Calu3 (cell line): ENCODE measurements around the gene SMARCA2. TPM values are rescaled to one million over a fixed set of nuclear protein-coding genes. Genes with fewer than 3 reads are reported as not detected.

Experiments
- BruUV-seq: library from RNA; stranded (reverse); fragments of 400-500 nt; replicated peaks from 2 replicates; lab custom pipeline; 2021; lab: Mats Ljungman, UMichigan
- CTCF ChIA-PET: fragments of 300-600 bp; sonication (Branson Sonifier 250); formaldehyde crosslinking; loops from one replicate; lab custom pipeline; 2022; ENCODE audit warnings: antibody characterized with exemption; lab: Charles Lee
- DNase-seq: peaks from one replicate; pipeline ENCODE4 v3.0.0; 2022
- H3K27ac Mint-ChIP-seq: one replicate; pipeline ENCODE4 v1.8.0; 2022; ENCODE audit warnings: mixed read lengths; ENCODE audit not compliant: unreplicated experiment
- H3K27me3 Mint-ChIP-seq: one replicate; pipeline ENCODE4 v1.8.0; 2022; ENCODE audit warnings: mixed read lengths; ENCODE audit not compliant: unreplicated experiment
- H3K36me3 Mint-ChIP-seq: one replicate; pipeline ENCODE4 v1.8.0; 2022; ENCODE audit warnings: mild to moderate bottlenecking, moderate library complexity, mixed read lengths; ENCODE audit not compliant: insufficient read depth, unreplicated experiment
- H3K4me1 Mint-ChIP-seq: one replicate; pipeline ENCODE4 v1.8.0; 2022; ENCODE audit warnings: mild to moderate bottlenecking, low read depth, mixed read lengths; ENCODE audit not compliant: unreplicated experiment
- H3K4me3 Mint-ChIP-seq: one replicate; pipeline ENCODE4 v1.8.0; 2022; ENCODE audit warnings: mild to moderate bottlenecking, low read depth, moderate library complexity, mixed read lengths; ENCODE audit not compliant: unreplicated experiment
- H3K9me3 Mint-ChIP-seq: one replicate; pipeline ENCODE4 v1.8.0; 2022; ENCODE audit warnings: low read depth, mixed read lengths; ENCODE audit not compliant: unreplicated experiment
- CTCF ChIP-seq: fragments of 200-600 bp; IDR thresholded peaks from one replicate; pipeline ENCODE4 v1.8.0; 2022; ENCODE audit warnings: antibody characterized with exemption; ENCODE audit not compliant: unreplicated experiment
- intact Hi-C: fragments of 100-400 bp; cut with micrococcal nuclease; formaldehyde crosslinking; loops from one replicate; pipeline ENCODE4 v1.10.0; 2022; ENCODE audit not compliant: unreplicated experiment
- total RNA-seq: library from RNA; stranded (reverse); gene quantifications from 2 replicates; pipeline ENCODE4 v1.2.3, GENCODE V29; 2022

SMARCA2 gene
- total RNA-seq, 1 experiment from 2014 or later = 47.4 TPM

- no peak for TF ChIP-seq CTCF
- Mint-ChIP-seq H3K4me1 (peaks cover 21% of the 10 kb centered on the region), H3K27ac (peak overlapping the region; percentile 88), H3K36me3 (peaks cover 12% of the 10 kb centered on the region), H3K9me3 (no peaks in the 10 kb centered on the region), H3K27me3 (no peaks in the 10 kb centered on the region), H3K4me3 (peak overlapping the region; percentile 70)
- no peak for DNase-seq
- CTCF ChIA-PET = interaction anchor here (0.9 to 1.6 kb wide), 2 partner anchors 20 to 24 kb away, joined by 5 to 8 read pairs; no protein-coding TSS in a partner anchor
- intact Hi-C loops = loop anchor here (5.0 kb wide), 1 partner anchor 83 kb away; no protein-coding TSS in a partner anchor
- no TSS peak for BruUV-seq
Measured at GRCh38 chr9:2158766-2159430, 143.8 kb downstream of the SMARCA2 start.

- BruUV-seq = no TSS peak
- peak overlapping the region; percentile 54 for H3K4me3 Mint-ChIP-seq
- CTCF ChIA-PET = interaction anchor here (0.6 to 1.6 kb wide), 4 partner anchors 12 to 38 kb away, joined by 3 to 8 read pairs (median 4); no protein-coding TSS in a partner anchor
- peak overlapping the region; percentile 88 for H3K27ac Mint-ChIP-seq
- peaks cover 12% of the 10 kb centered on the region for H3K36me3 Mint-ChIP-seq
- DNase-seq = peak; percentile 1
- peaks cover 15% of the 10 kb centered on the region for H3K4me1 Mint-ChIP-seq
- H3K9me3 Mint-ChIP-seq = no peaks in the 10 kb centered on the region
- TF ChIP-seq CTCF = no peak
- no peaks in the 10 kb centered on the region for H3K27me3 Mint-ChIP-seq
- intact Hi-C loops = loop anchor here (5.0 kb wide), 1 partner anchor 83 kb away; no protein-coding TSS in a partner anchor
Measured at GRCh38 chr9:2159521-2160454, 144.6 kb downstream of the SMARCA2 start.

GRCh38 chr9:2161661-2162060 is 146.5 kb downstream of the SMARCA2 start:
- TF ChIP-seq CTCF = no peak
- peaks cover 12% of the 10 kb centered on the region for H3K36me3 Mint-ChIP-seq
- intact Hi-C loops = no loop called here
- DNase-seq = no peak
- peaks cover 15% of the 10 kb centered on the region for H3K4me1 Mint-ChIP-seq
- no peaks in the 10 kb centered on the region for H3K9me3 Mint-ChIP-seq
- no peak overlapping the region for H3K27ac Mint-ChIP-seq
- no peak overlapping the region for H3K4me3 Mint-ChIP-seq
- H3K27me3 Mint-ChIP-seq = no peaks in the 10 kb centered on the region
- BruUV-seq = no TSS peak
- CTCF ChIA-PET = no interaction called here

GRCh38 chr9:2163231-2163885 is 148.2 kb downstream of the SMARCA2 start:
- H3K9me3 Mint-ChIP-seq = no peaks in the 10 kb centered on the region
- TF ChIP-seq CTCF = no peak
- H3K4me1 Mint-ChIP-seq = no peaks in the 10 kb centered on the region
- no peak overlapping the region for H3K4me3 Mint-ChIP-seq
- H3K27me3 Mint-ChIP-seq = no peaks in the 10 kb centered on the region
- H3K27ac Mint-ChIP-seq = no peak overlapping the region
- no TSS peak for BruUV-seq
- intact Hi-C loops = no loop called here
- DNase-seq = no peak
- CTCF ChIA-PET = no interaction called here
- H3K36me3 Mint-ChIP-seq = peaks cover 3% of the 10 kb centered on the region
